GM23338 (cell line): Measurements from ENCODE around the gene RAB40A. TPM values are rescaled to one million over a fixed set of nuclear protein-coding genes. Genes with fewer than 3 reads are reported as not detected.

ENCODE experiments used
- ATAC-seq: fragments of 200-7000 bp; cut with Tn5 transposase; 3 replicates; pipeline ENCODE4 v1.9.1; 2020
- DNase-seq: peaks from one replicate; pipeline ENCODE4 v3.0.0-alpha.2; 2015; ENCODE audit warnings: low spot score
- H2AFZ ChIP-seq: fragments of 200-600 bp; sonication (generic); 2 replicates; pipeline ENCODE4 v1.8.0; 2016; ENCODE audit warnings: antibody characterized with exemption, mild to moderate bottlenecking, moderate library complexity
- H3F3A ChIP-seq: fragments of 200-600 bp; sonication (generic); replicated peaks from 2 replicates; pipeline ENCODE4 v1.8.0; 2017; ENCODE audit warnings: antibody characterized with exemption, mixed run types, low read depth
- H3K27ac ChIP-seq: fragments of 200-600 bp; sonication (generic); 2 replicates; pipeline ENCODE4 v1.6.1; 2016; ENCODE audit warnings: low read depth
- H3K27me3 ChIP-seq: fragments of 200-600 bp; sonication (generic); 2 replicates; pipeline ENCODE4 v1.8.0; 2016; ENCODE audit warnings: mild to moderate bottlenecking, mixed run types, moderate library complexity; ENCODE audit not compliant: insufficient read depth
- H3K36me3 ChIP-seq: fragments of 200-600 bp; sonication (generic); 2 replicates; pipeline ENCODE4 v1.8.0; 2016; ENCODE audit warnings: mild to moderate bottlenecking; ENCODE audit not compliant: insufficient read depth
- H3K4me1 ChIP-seq: fragments of 200-600 bp; sonication (generic); 2 replicates; pipeline ENCODE4 v1.8.0; 2016; ENCODE audit warnings: mild to moderate bottlenecking, moderate library complexity; ENCODE audit not compliant: insufficient read depth
- H3K4me2 ChIP-seq: fragments of 200-600 bp; sonication (generic); 2 replicates; pipeline ENCODE4 v1.7.1; 2017; ENCODE audit warnings: mixed run types
- H3K4me3 ChIP-seq: fragments of 200-600 bp; sonication (generic); 2 replicates; pipeline ENCODE4 v1.6.1; 2016; ENCODE audit warnings: mixed run types
- H3K79me2 ChIP-seq: fragments of 200-600 bp; sonication (generic); replicated peaks from 2 replicates; pipeline ENCODE4 v1.8.0; 2017; ENCODE audit warnings: mild to moderate bottlenecking; ENCODE audit not compliant: insufficient read depth
- H3K9me2 ChIP-seq: fragments of 200-600 bp; sonication (generic); 2 replicates; pipeline ENCODE4 v1.8.0; 2017; ENCODE audit not compliant: insufficient read depth
- H4K20me1 ChIP-seq: fragments of 200-600 bp; sonication (generic); replicated peaks from 2 replicates; pipeline ENCODE4 v1.8.0; 2017; ENCODE audit warnings: mild to moderate bottlenecking; ENCODE audit not compliant: insufficient read depth
- H3K27ac Mint-ChIP-seq: 2 replicates; pipeline ENCODE4 v1.8.0; 2020; ENCODE audit warnings: inconsistent platforms, mild to moderate bottlenecking, moderate library complexity, mixed read lengths
- H3K27me3 Mint-ChIP-seq: 3 replicates; pipeline ENCODE4 v1.8.0; 2022; ENCODE audit warnings: low read depth, mild to moderate bottlenecking, moderate library complexity, mixed read lengths, inconsistent platforms; ENCODE audit not compliant: insufficient read depth, poor library complexity
- H3K36me3 Mint-ChIP-seq: 3 replicates; pipeline ENCODE4 v1.8.0; 2021; ENCODE audit warnings: low read depth, mild to moderate bottlenecking, inconsistent platforms, moderate library complexity, mixed read lengths
- H3K4me1 Mint-ChIP-seq: 3 replicates; pipeline ENCODE4 v1.8.0; 2020; ENCODE audit warnings: mild to moderate bottlenecking, inconsistent platforms, mixed read lengths
- H3K4me3 Mint-ChIP-seq: 3 replicates; pipeline ENCODE4 v1.8.0; 2021; ENCODE audit warnings: moderate library complexity, mild to moderate bottlenecking, inconsistent platforms, mixed read lengths
- H3K9me3 Mint-ChIP-seq: 3 replicates; pipeline ENCODE4 v1.8.0; 2020; ENCODE audit warnings: moderate library complexity, mild to moderate bottlenecking, inconsistent platforms, mixed read lengths
- CREB1 ChIP-seq: fragments of 250-450 bp; sonication (Bioruptor Pico); IDR thresholded peaks from 2 replicates; pipeline ENCODE4 v1.5.0; 2020; ENCODE audit warnings: low read depth, mild to moderate bottlenecking, moderate library complexity
- ETS1 ChIP-seq: IDR thresholded peaks from 2 replicates; pipeline ENCODE4 v1.6.1; 2016; ENCODE audit warnings: antibody characterized with exemption
- EZH2 ChIP-seq: fragments of 200-600 bp; sonication (generic); IDR thresholded peaks from one replicate; pipeline ENCODE4 v1.8.0; 2017; ENCODE audit warnings: antibody characterized with exemption, mild to moderate bottlenecking, low read depth; ENCODE audit not compliant: unreplicated experiment
- NANOG ChIP-seq: IDR thresholded peaks from 2 replicates; pipeline ENCODE4 v1.6.1; 2016; ENCODE audit warnings: antibody characterized with exemption, borderline replicate concordance
- POLR2AphosphoS5 ChIP-seq: IDR thresholded peaks from 2 replicates; pipeline ENCODE4 v1.6.1; 2016; ENCODE audit warnings: antibody characterized with exemption, low read depth
- STAT1 ChIP-seq: IDR thresholded peaks from one replicate; pipeline ENCODE4 v1.6.1; 2016; ENCODE audit warnings: antibody characterized with exemption; ENCODE audit not compliant: unreplicated experiment
- ZNF331 ChIP-seq: fragments of 250-450 bp; sonication (Bioruptor Pico); IDR thresholded peaks from 2 replicates; pipeline ENCODE4 v1.5.0; 2020; ENCODE audit warnings: low read depth, mild to moderate bottlenecking, moderate library complexity
- ZNF462 ChIP-seq: fragments of 250-450 bp; sonication (Bioruptor Pico); IDR thresholded peaks from 2 replicates; pipeline ENCODE4 v1.5.0; 2020; ENCODE audit warnings: mild to moderate bottlenecking, moderate library complexity
- polyA plus RNA-seq: library from polyadenylated mRNA; unstranded; fragments of >200 nt; fragmentation: Nextera tagmentation; extraction: Ambion mirVana; gene quantifications from 2 replicates; pipeline ENCODE4 v1.2.1, GENCODE V29; 2016
- total RNA-seq: library from RNA; depleted of rRNA; stranded (reverse); fragments of >200 nt; shearing (Covaris generic); gene quantifications from 2 replicates; pipeline ENCODE4 v1.2.3, GENCODE V29; 2014
- TF ChIP-seq, protein P1 (sequence below), 2 experiments: fragments of 200-600 bp in 1 of 2; sonication (generic) in 1 of 2; conservative IDR thresholded peaks; 2 replicates each; pipeline versions ENCODE4 v1.5.1 to v1.6.1; 2016 to 2017; ENCODE audit warnings: antibody characterized with exemption in 2 of 2, low read depth in 2 of 2, mild to moderate bottlenecking in 2 of 2, moderate library complexity in 1 of 2

RAB40A gene
- total and polyA plus RNA-seq, 2 experiments from 2014 or later = 2.0 TPM; not detected in 1

DNA sequence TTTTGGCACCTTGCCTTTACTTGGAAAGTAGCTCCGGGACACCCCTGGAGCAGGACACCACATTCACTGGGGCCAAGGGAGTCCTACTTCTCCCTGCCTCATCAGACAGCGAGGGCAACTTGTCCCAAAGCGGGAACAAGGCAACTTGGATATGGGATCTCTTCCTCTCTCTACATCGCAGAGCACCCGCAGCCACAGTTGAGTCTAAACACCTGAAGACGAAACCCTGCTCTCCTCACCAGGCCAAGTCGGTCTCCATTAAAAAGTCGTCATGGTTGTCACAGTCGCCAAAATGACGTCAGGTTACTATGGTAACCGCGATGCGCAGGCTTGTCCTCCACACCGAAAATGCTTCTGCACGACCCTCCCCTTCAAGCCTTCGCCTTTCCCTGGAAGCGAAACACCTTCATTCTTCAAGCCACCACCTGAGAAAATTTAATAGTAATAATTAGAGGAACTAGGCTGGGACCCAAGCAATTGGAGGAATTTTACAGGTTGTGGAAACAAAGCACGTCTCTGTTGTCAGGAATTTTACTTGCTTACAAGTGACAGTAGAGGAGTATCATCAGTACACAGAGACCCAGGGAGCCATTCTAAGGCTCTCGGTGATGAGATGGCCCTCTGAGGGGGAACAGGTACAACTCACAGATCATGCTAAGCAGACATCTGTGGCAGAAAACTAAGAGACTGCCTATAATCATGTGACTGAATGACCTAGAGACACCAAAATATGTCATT lies 35.6 kb upstream of the RAB40A start:
- H3K36me3 Mint-ChIP-seq = no peaks in the 10 kb centered on the region

More for the DNA sequence above, 35.6 kb upstream of the RAB40A start:
- ATAC-seq (peak; percentile 87), DNase-seq (peak; percentile 84)
- no peak overlapping the region for H3K27ac ChIP-seq
- H3K27me3 ChIP-seq = no peaks in the 10 kb centered on the region
- Mint-ChIP-seq H3K9me3 (no peaks in the 10 kb centered on the region), H3K27me3 (peaks cover 3% of the 10 kb centered on the region), H3K4me3 (peak overlapping the region; percentile 97), H3K4me1 (no peaks in the 10 kb centered on the region; the same call in 2 of the 3 replicates), H3K27ac (peak overlapping the region; percentile 98)
- no peaks in the 10 kb centered on the region for H3K79me2 ChIP-seq
- H3K4me2 ChIP-seq = peak overlapping the region; percentile 84
- H3K4me3 ChIP-seq = peak overlapping the region; percentile 66
- H2AFZ ChIP-seq = peak overlapping the region; percentile 95; the same call in 1 of the 2 replicates
- H3K36me3 ChIP-seq = no peaks in the 10 kb centered on the region
- no peaks in the 10 kb centered on the region for H3K4me1 ChIP-seq
- no peaks in the 10 kb centered on the region for H4K20me1 ChIP-seq
- no peaks in the 10 kb centered on the region for H3K9me2 ChIP-seq
- TF ChIP-seq EZH2 (no peak), ZNF331 (no peak), NANOG (no peak), ZNF462 (no peak), STAT1 (no peak), CREB1 (CRISPR knock-in tag) (peak; percentile 95), ETS1 (no peak), POLR2AphosphoS5 (peak; percentile 53)
- TF ChIP-seq, protein P1, sequence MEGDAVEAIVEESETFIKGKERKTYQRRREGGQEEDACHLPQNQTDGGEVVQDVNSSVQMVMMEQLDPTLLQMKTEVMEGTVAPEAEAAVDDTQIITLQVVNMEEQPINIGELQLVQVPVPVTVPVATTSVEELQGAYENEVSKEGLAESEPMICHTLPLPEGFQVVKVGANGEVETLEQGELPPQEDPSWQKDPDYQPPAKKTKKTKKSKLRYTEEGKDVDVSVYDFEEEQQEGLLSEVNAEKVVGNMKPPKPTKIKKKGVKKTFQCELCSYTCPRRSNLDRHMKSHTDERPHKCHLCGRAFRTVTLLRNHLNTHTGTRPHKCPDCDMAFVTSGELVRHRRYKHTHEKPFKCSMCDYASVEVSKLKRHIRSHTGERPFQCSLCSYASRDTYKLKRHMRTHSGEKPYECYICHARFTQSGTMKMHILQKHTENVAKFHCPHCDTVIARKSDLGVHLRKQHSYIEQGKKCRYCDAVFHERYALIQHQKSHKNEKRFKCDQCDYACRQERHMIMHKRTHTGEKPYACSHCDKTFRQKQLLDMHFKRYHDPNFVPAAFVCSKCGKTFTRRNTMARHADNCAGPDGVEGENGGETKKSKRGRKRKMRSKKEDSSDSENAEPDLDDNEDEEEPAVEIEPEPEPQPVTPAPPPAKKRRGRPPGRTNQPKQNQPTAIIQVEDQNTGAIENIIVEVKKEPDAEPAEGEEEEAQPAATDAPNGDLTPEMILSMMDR (conservative IDR thresholded peaks at IDR 0.05; ENCODE audit: low read depth in 2 of 2) = no peak
- H3F3A ChIP-seq = no peaks in the 10 kb centered on the region
